ENCODE data around the gene SEC16A. TPM values are rescaled to one million over a fixed set of nuclear protein-coding genes. Genes with fewer than 3 reads are reported as not detected.

SEC16A gene
- total and polyA plus RNA-seq, 2 donors = 13.6 to 89.7 TPM

DNA sequence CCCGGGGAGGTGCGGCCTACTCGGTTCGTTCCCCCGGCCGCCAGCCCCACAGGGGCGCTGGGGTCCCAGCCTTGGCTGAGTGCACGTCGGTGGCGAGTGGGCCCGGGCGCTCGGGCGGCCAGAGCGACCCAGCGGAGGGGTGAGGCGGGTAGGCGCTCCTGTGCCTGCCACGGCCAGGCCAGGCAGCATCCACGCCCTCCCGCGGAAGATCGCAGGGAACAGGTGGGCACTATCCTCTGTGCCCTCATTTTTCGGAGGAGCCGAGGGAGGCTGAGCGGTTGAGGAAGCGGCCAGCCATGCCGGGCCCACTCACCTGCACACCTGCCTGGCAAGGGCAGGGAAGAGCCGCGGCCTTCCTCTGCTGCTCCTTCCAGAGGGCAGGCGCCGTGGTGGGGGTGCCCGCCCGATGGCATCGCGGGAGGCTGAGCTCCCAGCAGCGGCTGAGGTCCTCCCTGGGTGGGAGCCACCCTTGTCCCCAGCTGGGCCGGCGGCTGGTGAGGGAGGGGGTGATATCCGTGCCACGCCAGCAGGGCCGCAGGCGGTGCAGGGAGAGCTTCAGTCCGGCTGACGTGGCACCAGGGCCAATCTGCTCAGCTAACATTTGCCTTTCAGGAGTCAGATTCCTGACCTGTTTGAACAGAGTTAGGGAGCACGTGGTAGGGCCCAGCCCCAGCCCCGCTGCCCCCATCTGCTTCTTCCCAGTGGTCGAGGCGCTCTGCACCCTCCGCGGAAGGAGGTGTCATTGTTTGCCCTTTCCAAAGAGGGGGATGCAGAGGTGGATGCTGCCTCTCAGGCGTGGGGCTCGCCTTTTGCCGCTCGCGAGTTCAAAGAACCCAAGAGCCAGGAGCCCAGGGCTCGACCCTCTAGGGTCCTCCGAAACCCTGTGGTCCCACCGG lies 1.6 kb upstream of the SEC16A start:
- peak in 3 of 9 donors; percentile 14 to 31 (median 26) for DNase-seq (ENCODE audit: low read depth in 6 of 9, low spot score in 9 of 9)
- Histone ChIP-seq H3K36me3 (ENCODE audit: control insufficient read depth in 2 of 2, insufficient read depth in 2 of 2, low read length in 1 of 2) (peaks cover 4 to 6% of the 10 kb centered on the region in 2 donors), H3K4me3 (ENCODE audit: low read length in 2 of 2) (peak overlapping the region; percentile 56 to 92), H3K4me1 (ENCODE audit: control insufficient read depth in 2 of 2, insufficient read depth in 2 of 2, low read length in 2 of 2) (peaks cover 16 to 34% of the 10 kb centered on the region in 2 donors), H3K27me3 (ENCODE audit: control insufficient read depth in 2 of 2, insufficient read depth in 1 of 2, low read length in 1 of 2) (no peaks in the 10 kb centered on the region), H3K9me3 (ENCODE audit: control insufficient read depth in 2 of 2, insufficient read depth in 1 of 2, low read length in 1 of 2) (no peaks in the 10 kb centered on the region), H3K27ac (ENCODE audit: low read depth in 1 of 2, low read length in 1 of 2) (peak overlapping the region in 1 of 2 donors; percentile 13)
- 46% methylated on average over 59 of the region's 59 CpGs for WGBS

DNA sequence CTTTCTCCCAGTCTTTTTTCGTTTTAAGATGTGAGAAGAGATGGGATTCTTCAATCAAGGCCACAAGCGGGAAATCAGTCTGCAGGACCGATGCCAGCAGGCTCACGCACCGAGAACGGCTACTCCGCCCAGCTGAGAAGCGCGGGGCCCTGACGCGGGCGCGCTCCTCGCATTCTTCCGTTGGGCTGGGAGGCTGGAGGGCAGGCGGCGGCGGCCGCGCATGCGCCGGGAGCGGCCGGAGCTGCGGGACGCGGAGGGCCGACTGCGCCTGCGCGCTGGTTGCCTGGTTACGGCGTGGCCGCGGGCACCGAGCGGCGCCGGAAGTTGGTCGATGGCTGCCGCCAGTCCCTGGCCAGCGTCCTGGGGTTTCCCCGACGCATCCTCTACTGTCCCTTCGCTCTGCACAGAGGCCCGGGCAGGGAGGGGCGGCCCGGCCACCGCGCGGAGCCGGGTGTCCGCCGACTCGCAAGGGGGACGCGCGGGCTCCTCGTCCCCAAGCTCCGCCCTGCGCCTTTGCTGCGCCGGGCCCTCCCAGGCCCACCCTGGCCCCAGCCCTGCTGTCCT lies 831 bp upstream of the SEC16A start:
- Histone ChIP-seq H3K27me3 (ENCODE audit: control insufficient read depth in 2 of 2, insufficient read depth in 1 of 2, low read length in 1 of 2) (no peaks in the 10 kb centered on the region), H3K36me3 (ENCODE audit: control insufficient read depth in 2 of 2, insufficient read depth in 2 of 2, low read length in 1 of 2) (peaks cover 4 to 10% of the 10 kb centered on the region in 2 donors), H3K4me1 (ENCODE audit: control insufficient read depth in 2 of 2, insufficient read depth in 2 of 2, low read length in 2 of 2) (peaks cover 16 to 31% of the 10 kb centered on the region in 2 donors), H3K9me3 (ENCODE audit: control insufficient read depth in 2 of 2, insufficient read depth in 1 of 2, low read length in 1 of 2) (no peaks in the 10 kb centered on the region), H3K27ac (ENCODE audit: low read depth in 1 of 2, low read length in 1 of 2) (peak overlapping the region; percentile 96 to 99), H3K4me3 (ENCODE audit: low read length in 2 of 2) (peak overlapping the region; percentile 56 to 92)
- WGBS = under 1% methylated on average over 63 of the region's 63 CpGs
- peak; percentile 82 to 97 (median 91) for DNase-seq (ENCODE audit: low read depth in 6 of 9, low spot score in 9 of 9)

DNA sequence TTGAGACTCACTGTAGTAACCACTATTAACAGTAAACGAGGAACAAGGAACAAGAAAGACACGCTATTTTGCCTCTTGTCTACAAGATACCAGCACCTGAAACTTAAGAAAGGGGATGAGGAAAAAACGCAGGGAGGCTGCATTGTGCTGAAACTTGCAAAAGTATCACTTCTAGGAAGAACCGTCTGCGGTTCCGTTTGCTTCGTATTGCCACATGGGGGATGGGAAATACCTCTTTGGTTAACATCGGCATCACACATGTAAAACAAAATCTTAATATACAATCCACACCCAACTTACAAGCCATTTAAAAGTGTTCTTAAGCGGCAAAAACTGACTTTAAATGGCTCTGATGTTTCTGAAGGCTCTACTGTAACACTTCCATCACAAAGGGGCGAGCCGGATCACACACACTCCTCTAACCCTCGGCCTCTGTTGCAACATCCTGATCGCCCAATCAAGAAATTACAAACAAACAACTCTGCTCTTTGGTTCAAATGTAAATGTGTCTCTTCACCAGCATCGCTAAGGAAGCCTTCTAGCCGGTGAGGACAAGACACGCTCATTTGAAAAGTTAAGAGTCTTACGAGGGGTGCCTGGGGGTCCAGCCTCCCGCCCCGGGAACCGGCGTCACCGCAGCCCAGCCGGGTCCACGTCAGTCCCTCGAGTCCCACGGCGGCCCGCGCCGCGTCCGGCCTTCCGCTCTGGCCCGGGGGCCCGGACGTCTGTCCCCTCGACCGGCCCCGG lies 621 bp downstream of the SEC16A start:
- Histone ChIP-seq H3K27me3 (ENCODE audit: control insufficient read depth in 2 of 2, insufficient read depth in 1 of 2, low read length in 1 of 2) (no peaks in the 10 kb centered on the region), H3K4me1 (ENCODE audit: control insufficient read depth in 2 of 2, insufficient read depth in 2 of 2, low read length in 2 of 2) (peaks cover 16 to 30% of the 10 kb centered on the region in 2 donors), H3K4me3 (ENCODE audit: low read length in 2 of 2) (peak overlapping the region; percentile 77 to 92), H3K27ac (ENCODE audit: low read depth in 1 of 2, low read length in 1 of 2) (peak overlapping the region; percentile 86 to 98), H3K9me3 (ENCODE audit: control insufficient read depth in 2 of 2, insufficient read depth in 1 of 2, low read length in 1 of 2) (no peaks in the 10 kb centered on the region), H3K36me3 (ENCODE audit: control insufficient read depth in 2 of 2, insufficient read depth in 2 of 2, low read length in 1 of 2) (peaks cover 10 to 24% of the 10 kb centered on the region in 2 donors)
- WGBS = under 1% methylated on average over 39 of the region's 39 CpGs
- DNase-seq (ENCODE audit: low read depth in 6 of 9, low spot score in 9 of 9) = peak in 6 of 9 donors; percentile 13 to 61 (median 31)

DNA sequence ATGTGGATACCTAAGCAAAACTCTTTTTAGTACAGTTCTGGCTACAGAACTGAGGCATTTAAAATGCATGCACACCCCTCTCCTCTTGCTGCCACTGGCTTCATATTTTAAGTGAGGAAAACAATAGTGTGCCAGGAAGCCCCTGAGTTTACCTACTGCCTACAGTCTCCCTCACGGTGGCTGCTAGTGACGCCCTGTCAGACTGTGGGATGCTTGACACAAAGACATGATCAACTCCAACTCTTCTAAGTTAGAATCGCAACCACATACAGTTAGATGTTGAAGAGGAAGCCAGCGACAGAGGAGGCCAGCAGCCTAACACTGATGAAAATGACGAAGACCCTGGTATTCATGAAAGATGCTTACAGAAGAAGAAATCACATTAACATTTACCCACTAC lies 1.3 kb downstream of the SEC16A start:
- no peak overlapping the region for H3K27ac ChIP-seq (ENCODE audit: low read depth in 1 of 2, low read length in 1 of 2)
- peak in 1 of 9 donors; percentile 24 for DNase-seq (ENCODE audit: low read depth in 6 of 9, low spot score in 9 of 9)
- no peaks in the 10 kb centered on the region for H3K27me3 ChIP-seq (ENCODE audit: control insufficient read depth in 2 of 2, insufficient read depth in 1 of 2, low read length in 1 of 2)

DNA sequence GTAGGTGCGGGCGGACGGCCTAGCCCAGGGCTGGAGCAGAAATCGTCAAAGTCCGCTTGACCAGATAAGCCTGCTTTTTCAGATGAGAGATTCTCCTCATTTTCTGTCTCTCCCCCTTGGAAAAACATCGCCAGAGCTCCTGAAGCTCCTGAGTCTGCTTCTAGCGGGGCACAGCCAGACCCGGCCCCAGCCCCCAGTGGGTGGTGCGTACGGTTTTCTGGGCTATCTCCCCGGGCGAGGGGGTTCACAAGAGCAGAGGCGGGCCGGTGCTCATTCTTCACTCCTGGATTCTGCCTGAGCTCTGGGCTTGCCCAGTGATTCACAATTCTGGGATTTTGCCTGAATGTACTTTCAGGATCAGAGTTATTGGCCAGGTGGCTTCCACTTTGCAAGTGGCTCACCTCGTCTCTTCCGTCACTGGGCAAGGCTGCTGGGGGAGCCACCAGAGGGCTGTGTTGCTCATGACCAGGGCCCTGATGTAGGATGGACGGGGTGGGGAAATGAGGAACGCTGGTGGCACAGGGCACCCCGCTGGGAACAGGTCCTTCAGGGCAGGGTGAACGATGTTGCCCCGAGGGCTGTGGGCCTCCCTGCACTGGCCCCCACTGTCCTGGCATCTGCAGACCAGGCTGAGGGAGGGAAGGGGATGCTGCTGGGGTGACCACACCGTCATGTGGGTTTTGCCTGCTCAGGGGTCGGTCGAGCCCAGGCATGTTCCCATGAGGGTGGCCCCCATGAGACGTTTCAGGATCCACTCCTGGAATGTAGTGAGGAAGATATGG lies 6.3 kb downstream of the SEC16A start:
- H3K4me3 ChIP-seq (ENCODE audit: low read length in 2 of 2) = no peak overlapping the region
- no peaks in the 10 kb centered on the region for H3K9me3 ChIP-seq (ENCODE audit: control insufficient read depth in 2 of 2, insufficient read depth in 1 of 2, low read length in 1 of 2)
- H3K27me3 ChIP-seq (ENCODE audit: control insufficient read depth in 2 of 2, insufficient read depth in 1 of 2, low read length in 1 of 2) = no peaks in the 10 kb centered on the region
- DNase-seq (ENCODE audit: low read depth in 6 of 9, low spot score in 9 of 9) = no peak
- peaks cover 7 to 13% of the 10 kb centered on the region in 2 donors for H3K4me1 ChIP-seq (ENCODE audit: control insufficient read depth in 2 of 2, insufficient read depth in 2 of 2, low read length in 2 of 2)
- no peak overlapping the region for H3K27ac ChIP-seq (ENCODE audit: low read depth in 1 of 2, low read length in 1 of 2)
- peaks cover 67 to 80% of the 10 kb centered on the region in 2 donors for H3K36me3 ChIP-seq (ENCODE audit: control insufficient read depth in 2 of 2, insufficient read depth in 2 of 2, low read length in 1 of 2)
- 98% methylated on average over 25 of the region's 25 CpGs for WGBS

More for the DNA sequence above, 1.3 kb downstream of the SEC16A start:
- Histone ChIP-seq H3K4me3 (ENCODE audit: low read length in 2 of 2) (peak overlapping the region; percentile 77 to 92), H3K9me3 (ENCODE audit: control insufficient read depth in 2 of 2, insufficient read depth in 1 of 2, low read length in 1 of 2) (no peaks in the 10 kb centered on the region), H3K4me1 (ENCODE audit: control insufficient read depth in 2 of 2, insufficient read depth in 2 of 2, low read length in 2 of 2) (peaks cover 16 to 30% of the 10 kb centered on the region in 2 donors), H3K36me3 (ENCODE audit: control insufficient read depth in 2 of 2, insufficient read depth in 2 of 2, low read length in 1 of 2) (peaks cover 17 to 30% of the 10 kb centered on the region in 2 donors)
- WGBS = 51% methylated on average over 5 of the region's 5 CpGs

DNA sequence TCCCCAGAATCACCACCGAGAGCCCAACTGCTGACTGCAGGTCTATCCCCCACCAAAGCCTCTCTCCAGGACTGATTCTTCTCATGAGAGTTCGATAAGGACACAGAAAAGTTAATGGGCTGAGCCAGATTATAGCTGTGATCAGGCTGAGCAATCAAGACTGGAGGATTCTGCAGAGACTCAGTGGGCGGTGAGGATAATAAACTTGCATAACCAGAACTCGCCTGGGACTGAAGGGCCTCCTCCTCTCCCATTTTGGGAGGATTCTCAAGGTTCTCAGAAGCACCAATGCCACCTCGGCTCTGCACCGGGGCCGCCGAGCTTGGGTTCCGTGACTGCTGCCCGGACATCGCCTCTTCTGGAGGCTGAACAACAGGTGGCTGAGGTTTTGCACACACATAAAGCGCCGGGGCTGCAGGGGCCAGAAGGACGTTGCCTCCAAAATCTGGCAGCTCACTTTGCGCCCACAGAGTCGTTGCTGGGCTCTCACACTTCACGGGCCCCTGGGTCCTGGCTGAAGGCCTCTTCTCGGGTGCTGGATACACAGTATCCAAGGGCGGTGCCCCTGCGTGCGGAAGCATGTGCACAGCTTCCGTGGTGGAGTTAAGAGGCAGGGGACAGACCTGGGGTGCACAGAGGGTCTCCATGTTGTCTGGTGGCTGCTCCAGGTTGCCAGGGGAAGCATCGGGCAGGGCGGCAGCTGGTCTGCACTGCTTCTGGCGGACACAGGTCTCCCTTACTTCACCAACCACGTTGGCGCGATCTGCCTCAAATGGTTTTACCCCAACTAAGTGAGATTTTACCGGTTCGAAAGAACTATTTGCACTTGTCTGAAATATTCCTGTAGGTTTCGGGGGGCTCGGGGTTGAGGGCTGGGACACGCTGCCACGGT lies 7.6 kb downstream of the SEC16A start:
- H3K27me3 ChIP-seq (ENCODE audit: control insufficient read depth in 2 of 2, insufficient read depth in 1 of 2, low read length in 1 of 2) = no peaks in the 10 kb centered on the region
- 97% methylated on average over 34 of the region's 34 CpGs for WGBS
- no peaks in the 10 kb centered on the region for H3K9me3 ChIP-seq (ENCODE audit: control insufficient read depth in 2 of 2, insufficient read depth in 1 of 2, low read length in 1 of 2)
- no peak for DNase-seq (ENCODE audit: low read depth in 6 of 9, low spot score in 9 of 9)
- no peak overlapping the region for H3K27ac ChIP-seq (ENCODE audit: low read depth in 1 of 2, low read length in 1 of 2)
- no peak overlapping the region for H3K4me3 ChIP-seq (ENCODE audit: low read length in 2 of 2)
- H3K4me1 ChIP-seq (ENCODE audit: control insufficient read depth in 2 of 2, insufficient read depth in 2 of 2, low read length in 2 of 2) = peaks cover 1 to 6% of the 10 kb centered on the region in 2 donors
- H3K36me3 ChIP-seq (ENCODE audit: control insufficient read depth in 2 of 2, insufficient read depth in 2 of 2, low read length in 1 of 2) = peaks cover 80 to 93% of the 10 kb centered on the region in 2 donors

DNA sequence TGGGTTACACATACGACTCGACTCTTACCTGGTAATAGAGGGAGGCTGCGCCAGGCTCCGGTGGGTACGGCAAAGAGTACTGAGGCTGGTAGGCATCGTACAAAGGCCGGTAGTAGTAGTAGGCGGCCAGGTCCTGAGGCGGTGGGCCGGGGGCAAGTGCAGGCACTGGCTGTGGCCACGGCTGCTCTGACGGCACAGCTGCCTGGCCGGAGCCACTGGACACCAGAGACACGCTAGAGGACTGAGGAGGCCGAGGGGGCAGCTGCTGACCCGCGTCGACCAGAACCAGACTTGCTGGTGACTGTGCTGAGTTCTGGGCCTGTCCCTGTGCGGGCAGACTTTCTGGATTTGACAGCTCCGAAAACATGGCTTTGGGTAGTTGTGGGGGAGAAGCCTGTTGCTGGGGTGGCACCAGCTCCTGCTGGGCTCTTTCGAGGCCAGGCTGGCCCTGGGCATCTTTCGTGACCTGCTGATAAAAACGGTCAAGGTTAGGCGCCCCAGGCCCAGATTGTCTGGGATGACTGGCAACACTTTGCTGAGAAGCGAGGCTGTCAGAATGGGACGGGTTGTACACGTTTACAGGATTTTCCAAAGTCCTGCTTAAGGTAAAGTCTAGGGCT lies 8.7 kb downstream of the SEC16A start:
- Histone ChIP-seq H3K9me3 (ENCODE audit: control insufficient read depth in 2 of 2, insufficient read depth in 1 of 2, low read length in 1 of 2) (no peaks in the 10 kb centered on the region), H3K36me3 (ENCODE audit: control insufficient read depth in 2 of 2, insufficient read depth in 2 of 2, low read length in 1 of 2) (peaks cover 87 to 98% of the 10 kb centered on the region in 2 donors), H3K4me1 (ENCODE audit: control insufficient read depth in 2 of 2, insufficient read depth in 2 of 2, low read length in 2 of 2) (no peaks in the 10 kb centered on the region), H3K27ac (ENCODE audit: low read depth in 1 of 2, low read length in 1 of 2) (no peak overlapping the region), H3K27me3 (ENCODE audit: control insufficient read depth in 2 of 2, insufficient read depth in 1 of 2, low read length in 1 of 2) (no peaks in the 10 kb centered on the region), H3K4me3 (ENCODE audit: low read length in 2 of 2) (no peak overlapping the region)
- DNase-seq (ENCODE audit: low read depth in 6 of 9, low spot score in 9 of 9) = no peak
- WGBS = 98% methylated on average over 27 of the region's 27 CpGs

Data from thymus (tissue), 11 donors.